Measurements from ENCODE around the gene DUSP14. TPM values are rescaled to one million over a fixed set of nuclear protein-coding genes. Genes with fewer than 3 reads are reported as not detected.

Gene DUSP14
- total RNA-seq, 8 experiments from 2014 or later = 7.6 to 42.6 (median 22.3) TPM

DNA sequence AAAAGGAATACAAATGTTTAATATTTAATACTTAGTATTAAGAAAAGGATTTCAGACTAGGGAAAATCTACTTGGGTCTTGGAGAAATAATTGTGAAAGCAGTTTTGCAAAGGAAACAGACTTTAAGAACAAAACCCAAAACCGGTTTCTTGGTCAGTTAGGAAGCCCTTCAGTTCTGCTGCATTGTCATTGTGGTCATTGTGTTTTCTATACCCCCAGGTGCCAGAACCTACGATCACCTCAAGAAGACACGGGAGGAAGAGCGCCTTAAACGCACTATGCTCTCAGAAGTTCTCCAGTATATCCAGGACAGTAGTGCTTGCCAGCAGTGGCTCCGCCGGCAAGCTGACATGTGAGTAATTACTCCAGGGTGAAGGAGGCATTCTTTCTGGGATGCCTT is 19.5 kb upstream of the DUSP14 start:
- no peak for ATAC-seq (replicated peaks in 6 of 8)
- in situ Hi-C loops (cut with MboI; ENCODE audit: low pct_unique_long_range_greater_than_20kb in 2 of 9, low sequenced_read_pairs in 9 of 9, unreplicated experiment in 9 of 9) = no loop called here
- 77 to 100% (median 95%) methylated on average over 4 to 7 of the region's 7 CpGs; no CpG with 5 or more reads in 3 of the 10 experiments for WGBS, 10 experiments

DNA sequence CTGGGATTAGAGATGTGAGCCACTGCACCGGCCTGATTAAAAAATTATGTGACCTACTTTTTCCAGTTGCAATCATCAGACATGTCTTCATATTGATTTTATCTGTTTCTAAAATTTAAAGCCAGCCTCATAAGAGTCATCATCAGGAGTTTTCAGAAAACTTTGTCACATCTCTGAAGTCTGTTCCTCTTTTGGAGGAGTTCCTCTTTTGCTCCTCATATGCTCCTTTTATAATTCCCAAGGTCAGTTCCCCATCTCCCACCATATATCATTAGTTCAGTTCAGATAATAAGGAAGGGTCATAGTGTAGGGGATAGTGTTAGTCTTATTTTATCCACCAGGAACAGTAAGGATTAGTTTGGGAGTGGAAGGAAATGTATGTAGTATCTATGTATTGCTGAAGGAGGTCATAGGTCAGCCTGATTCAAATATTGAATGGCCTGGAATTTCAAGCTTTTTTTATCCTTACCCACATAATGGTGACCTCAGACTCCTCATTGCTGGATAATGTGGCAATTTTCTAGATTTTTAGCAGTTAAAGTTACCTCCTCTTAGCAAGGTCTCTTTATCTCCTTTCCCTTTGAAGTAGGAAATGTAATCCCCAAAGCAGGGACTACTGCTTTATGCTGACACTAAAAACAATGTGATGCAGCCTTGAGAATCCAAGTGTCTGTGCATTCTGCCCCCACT is 13.8 kb upstream of the DUSP14 start:
- no peak for ATAC-seq (replicated peaks in 6 of 8)
- no peak overlapping the region for H3K27ac ChIP-seq
- H3K4me3 ChIP-seq = no peak overlapping the region
- in situ Hi-C loops (cut with MboI; ENCODE audit: low pct_unique_long_range_greater_than_20kb in 2 of 9, low sequenced_read_pairs in 9 of 9, unreplicated experiment in 9 of 9) = no loop called here
- 50 to 100% (median 82%) methylated on average over 1 of the region's 1 CpG; no CpG with 5 or more reads in 4 of the 10 experiments for WGBS, 10 experiments
- peaks cover 3 to 7% of the 10 kb centered on the region in 2 donors for H3K4me1 ChIP-seq (replicated peaks in 1 of 2)

More for the DNA sequence above, 19.5 kb upstream of the DUSP14 start:
- no peak overlapping the region for H3K4me3 ChIP-seq
- H3K4me1 ChIP-seq (replicated peaks in 1 of 2) = no peaks in the 10 kb centered on the region
- no peak overlapping the region for H3K27ac ChIP-seq

DNA sequence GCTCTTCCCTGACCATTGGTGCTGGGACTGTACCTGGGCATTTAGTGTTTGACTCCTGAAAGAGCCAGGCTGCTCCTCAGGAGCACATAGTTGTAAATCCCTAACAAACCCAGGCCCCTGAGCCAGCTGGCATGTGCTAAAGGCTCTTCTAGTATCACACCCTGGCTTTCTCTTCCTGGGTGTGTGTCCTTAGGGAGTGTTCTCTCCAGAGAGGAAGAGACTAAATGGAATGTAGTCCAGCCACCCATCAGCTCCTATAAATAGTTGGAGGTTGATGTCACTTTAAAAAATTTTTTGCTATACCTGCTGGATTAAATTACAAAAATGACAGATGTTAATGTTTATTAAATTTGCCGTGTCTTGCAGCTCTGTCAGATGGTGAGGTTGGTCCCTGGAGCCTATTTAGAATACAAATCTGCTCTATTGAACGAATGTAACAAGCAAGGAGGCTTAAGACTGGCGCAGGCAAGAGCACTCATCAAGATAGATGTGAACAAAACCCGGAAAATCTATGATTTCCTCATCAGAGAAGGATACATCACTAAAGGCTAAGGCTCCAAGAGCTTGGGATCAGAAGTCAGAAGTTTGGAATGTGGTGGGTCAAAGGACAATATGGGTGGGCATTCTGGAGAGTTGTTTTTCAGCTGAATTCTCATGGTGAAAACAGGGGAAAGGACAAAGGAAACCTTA is 13.1 kb upstream of the DUSP14 start:
- no peak overlapping the region for H3K4me3 ChIP-seq
- peaks cover 3 to 11% of the 10 kb centered on the region in 2 donors for H3K4me1 ChIP-seq (replicated peaks in 1 of 2)
- in situ Hi-C loops (cut with MboI; ENCODE audit: low pct_unique_long_range_greater_than_20kb in 2 of 9, low sequenced_read_pairs in 9 of 9, unreplicated experiment in 9 of 9) = no loop called here
- WGBS, 10 experiments = 12 to 80% (median 65%) methylated on average over 1 to 4 of the region's 4 CpGs; no CpG with 5 or more reads in 1 of the 10 experiments
- peak in 6 of 8 experiments; percentile 24 to 93 (median 75) for ATAC-seq (replicated peaks in 6 of 8)
- H3K27ac ChIP-seq = no peak overlapping the region

DNA sequence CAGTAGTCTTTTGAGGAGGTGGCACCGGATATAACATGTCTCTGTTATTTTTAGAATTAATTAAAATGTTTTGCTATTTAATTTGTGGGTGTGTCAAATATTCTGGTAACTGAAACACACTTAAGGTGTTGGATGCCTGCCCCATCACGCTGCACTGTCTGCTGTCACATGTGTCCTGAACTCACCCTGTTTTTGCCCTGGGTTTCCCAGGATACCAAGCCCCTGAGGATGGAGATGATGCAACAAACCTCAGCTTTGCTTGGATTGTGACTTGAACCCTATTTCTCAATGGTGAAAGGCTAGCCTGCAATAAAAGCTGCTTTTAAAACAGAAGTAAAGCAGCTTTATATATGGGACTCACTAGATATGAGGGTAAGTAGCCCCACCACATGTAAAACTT is 11.5 kb upstream of the DUSP14 start:
- WGBS, 10 experiments = 0 to 84% (median 23%) methylated on average over 1 to 2 of the region's 2 CpGs; no CpG with 5 or more reads in 3 of the 10 experiments
- Histone ChIP-seq H3K4me3 (no peak overlapping the region), H3K4me1 (replicated peaks in 1 of 2) (peaks cover 9 to 17% of the 10 kb centered on the region in 2 donors), H3K27ac (peak overlapping the region in 1 of 2 donors; percentile 60)
- peak in 7 of 8 experiments; percentile 60 to 87 (median 69) for ATAC-seq (replicated peaks in 6 of 8)
- in situ Hi-C loops (cut with MboI; ENCODE audit: low pct_unique_long_range_greater_than_20kb in 2 of 9, low sequenced_read_pairs in 9 of 9, unreplicated experiment in 9 of 9) = no loop called here

DNA sequence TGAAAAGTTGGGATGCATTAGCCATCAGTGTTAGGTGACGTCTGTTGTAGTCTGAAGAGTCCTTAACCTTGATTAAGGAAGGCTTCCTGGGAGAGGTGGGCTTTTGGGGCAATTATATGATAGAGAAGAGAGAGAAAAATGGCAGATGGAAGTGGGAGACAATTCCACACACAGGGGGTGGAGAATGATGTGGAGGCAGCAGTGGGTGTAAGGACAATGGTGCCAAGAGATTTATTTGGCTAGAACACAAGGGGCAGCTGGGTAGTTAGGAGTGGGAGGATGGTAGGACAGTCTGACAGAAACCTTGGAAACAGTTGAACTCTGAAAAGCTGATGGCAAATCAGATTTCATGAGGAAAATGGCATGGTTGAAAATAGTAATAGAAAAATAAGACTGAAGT is 10.7 kb upstream of the DUSP14 start:
- WGBS, 10 experiments = 100% methylated on average over 1 of the region's 1 CpG; no CpG with 5 or more reads in 6 of the 10 experiments
- in situ Hi-C loops (cut with MboI; ENCODE audit: low pct_unique_long_range_greater_than_20kb in 2 of 9, low sequenced_read_pairs in 9 of 9, unreplicated experiment in 9 of 9) = no loop called here
- Histone ChIP-seq H3K27ac (no peak overlapping the region), H3K4me1 (replicated peaks in 1 of 2) (peaks cover 16 to 24% of the 10 kb centered on the region in 2 donors), H3K4me3 (no peak overlapping the region)
- ATAC-seq (replicated peaks in 6 of 8) = no peak

DNA sequence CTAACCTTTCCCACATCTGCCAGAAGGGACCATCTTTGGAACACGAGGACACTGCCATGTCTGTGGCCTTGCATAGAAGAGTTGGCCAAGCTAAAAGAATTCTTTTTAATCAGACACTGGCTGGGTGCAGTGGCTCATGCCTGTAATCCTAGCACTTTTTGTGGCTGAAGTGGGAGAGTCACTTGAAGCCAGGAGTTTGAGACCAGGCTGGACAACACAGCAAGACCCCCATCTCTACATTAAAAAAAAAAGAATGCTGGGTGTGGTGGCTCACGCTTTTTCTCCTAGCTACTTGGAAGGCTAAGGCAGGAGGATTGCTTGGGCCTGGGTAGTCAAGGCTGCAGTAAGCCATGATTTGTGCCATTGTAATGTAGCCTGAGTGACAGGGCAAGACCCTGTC is 9.3 kb upstream of the DUSP14 start:
- no peak for ATAC-seq (replicated peaks in 6 of 8)
- WGBS, 10 experiments = 20 to 100% (median 86%) methylated on average over 1 to 2 of the region's 2 CpGs; no CpG with 5 or more reads in 4 of the 10 experiments
- Histone ChIP-seq H3K4me1 (replicated peaks in 1 of 2) (peaks cover 16 to 24% of the 10 kb centered on the region in 2 donors), H3K4me3 (no peak overlapping the region), H3K27ac (no peak overlapping the region)
- in situ Hi-C loops (cut with MboI; ENCODE audit: low pct_unique_long_range_greater_than_20kb in 2 of 9, low sequenced_read_pairs in 9 of 9, unreplicated experiment in 9 of 9) = no loop called here

DNA sequence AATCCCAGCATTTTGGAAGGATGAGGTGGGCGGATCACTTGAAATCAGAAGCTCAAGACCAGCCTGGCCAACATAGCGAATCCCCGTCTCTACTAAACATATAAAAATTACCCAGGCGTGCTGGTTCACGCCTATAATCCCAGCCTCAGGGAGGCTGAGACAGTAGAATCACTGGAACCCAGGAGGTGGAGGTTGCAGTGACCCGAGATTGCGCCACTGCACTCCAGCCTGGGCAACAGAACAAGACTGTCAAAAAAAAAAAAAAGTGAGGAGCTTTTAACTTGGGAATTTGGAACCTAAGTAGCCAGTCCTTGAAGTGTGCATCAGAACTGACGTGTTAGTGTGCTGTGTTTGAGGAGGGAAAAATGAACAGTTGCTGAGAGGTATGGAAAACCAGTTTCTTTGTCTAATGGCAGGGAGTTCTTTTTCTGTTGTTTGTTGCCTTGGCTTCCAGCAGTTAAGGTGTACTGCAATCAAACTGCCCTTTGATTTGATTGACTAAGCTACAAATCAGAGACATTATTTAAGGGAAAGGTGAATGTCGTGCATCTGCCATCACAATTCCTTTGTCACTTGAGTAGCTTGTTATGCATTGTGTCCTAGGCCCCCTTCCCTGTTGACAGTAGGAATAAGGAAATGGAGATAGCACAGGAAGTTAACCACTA is 8.6 kb upstream of the DUSP14 start:
- no peak for ATAC-seq (replicated peaks in 6 of 8)
- in situ Hi-C loops (cut with MboI; ENCODE audit: low pct_unique_long_range_greater_than_20kb in 2 of 9, low sequenced_read_pairs in 9 of 9, unreplicated experiment in 9 of 9) = no loop called here
- no peak overlapping the region for H3K4me3 ChIP-seq
- H3K27ac ChIP-seq = no peak overlapping the region
- peaks cover 16 to 24% of the 10 kb centered on the region in 2 donors for H3K4me1 ChIP-seq (replicated peaks in 1 of 2)
- WGBS, 10 experiments = 83 to 97% (median 95%) methylated on average over 1 to 8 of the region's 9 CpGs; no CpG with 5 or more reads in 2 of the 10 experiments

DNA sequence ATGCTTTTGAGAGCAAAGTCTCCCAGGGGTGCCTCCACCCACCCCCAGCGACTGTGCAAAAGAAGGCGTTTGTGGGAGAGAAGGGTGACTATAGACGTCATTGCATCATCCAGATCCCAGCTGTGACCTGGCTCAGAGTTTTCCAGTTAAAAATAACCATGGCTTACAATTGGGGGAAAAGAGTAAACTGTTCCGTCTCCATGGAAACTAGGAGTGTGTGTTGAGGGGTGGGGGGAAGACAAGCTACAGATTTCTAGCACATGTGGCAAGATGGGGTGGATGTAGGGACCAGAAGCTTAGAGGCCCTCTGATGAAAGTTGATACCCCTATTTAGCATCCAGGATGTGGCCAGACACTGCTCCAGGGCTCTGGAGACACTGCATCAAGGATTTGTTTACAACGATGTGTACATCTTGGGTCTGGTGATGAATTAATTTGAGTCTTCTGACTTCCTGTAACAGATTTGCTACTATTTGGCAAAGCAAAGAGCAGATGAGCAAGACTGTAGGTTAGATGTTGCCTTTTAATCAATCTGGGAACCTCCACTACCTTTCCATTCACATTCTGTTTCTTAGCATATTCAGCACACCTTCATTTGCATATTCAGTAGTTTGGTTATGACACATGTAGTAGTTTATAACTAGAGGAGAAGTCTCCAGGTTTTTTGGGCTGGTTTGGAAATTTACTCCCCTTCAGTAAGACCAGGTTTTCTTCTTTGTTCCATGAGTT is 6.2 kb upstream of the DUSP14 start:
- WGBS, 10 experiments = 0 to 60% (median 22%) methylated on average over 1 to 5 of the region's 5 CpGs; no CpG with 5 or more reads in 1 of the 10 experiments
- in situ Hi-C loops (cut with MboI; ENCODE audit: low pct_unique_long_range_greater_than_20kb in 2 of 9, low sequenced_read_pairs in 9 of 9, unreplicated experiment in 9 of 9) = no loop called here
- peak overlapping the region; percentile 60 to 66 for H3K27ac ChIP-seq
- no peak overlapping the region for H3K4me3 ChIP-seq
- peak; percentile 68 to 89 (median 84) for ATAC-seq (replicated peaks in 6 of 8)
- H3K4me1 ChIP-seq (replicated peaks in 1 of 2) = peaks cover 19 to 24% of the 10 kb centered on the region in 2 donors

DNA sequence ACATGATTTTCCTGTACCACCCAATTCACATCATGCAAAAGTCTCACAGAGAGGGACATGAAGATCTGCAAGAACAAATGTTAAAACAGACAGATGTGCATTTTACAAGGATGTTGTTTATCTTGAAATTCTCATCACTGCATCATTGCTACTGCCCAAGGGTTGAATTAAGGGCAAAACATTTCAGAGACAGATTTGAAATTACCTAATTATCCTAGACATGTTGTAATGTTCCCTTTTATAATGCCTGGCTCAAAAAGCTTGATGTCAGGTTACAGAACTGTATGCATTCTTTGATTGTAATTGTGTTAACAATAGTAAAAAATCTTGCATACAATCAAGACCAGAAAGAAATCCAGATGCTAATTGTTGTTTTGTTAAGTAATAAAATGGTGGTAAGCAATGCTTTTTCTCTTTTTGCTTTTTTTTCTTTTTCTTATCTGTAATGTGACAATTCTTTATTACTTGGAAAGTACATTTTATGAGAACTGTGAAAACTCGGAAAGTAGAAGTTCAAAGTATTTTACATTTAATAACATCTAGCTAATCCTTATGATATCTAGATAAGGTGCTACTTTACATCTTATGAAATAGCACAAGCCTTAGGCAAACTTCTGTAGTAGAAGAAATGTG is 3.6 kb upstream of the DUSP14 start:
- no peak for ATAC-seq (replicated peaks in 6 of 8)
- WGBS, 10 experiments = 57 to 91% (median 80%) methylated on average over 1 of the region's 1 CpG; no CpG with 5 or more reads in 1 of the 10 experiments
- no peak overlapping the region for H3K27ac ChIP-seq
- in situ Hi-C loops (cut with MboI; ENCODE audit: low pct_unique_long_range_greater_than_20kb in 2 of 9, low sequenced_read_pairs in 9 of 9, unreplicated experiment in 9 of 9) = no loop called here
- no peak overlapping the region for H3K4me3 ChIP-seq
- peaks cover 21 to 24% of the 10 kb centered on the region in 2 donors for H3K4me1 ChIP-seq (replicated peaks in 1 of 2)

DNA sequence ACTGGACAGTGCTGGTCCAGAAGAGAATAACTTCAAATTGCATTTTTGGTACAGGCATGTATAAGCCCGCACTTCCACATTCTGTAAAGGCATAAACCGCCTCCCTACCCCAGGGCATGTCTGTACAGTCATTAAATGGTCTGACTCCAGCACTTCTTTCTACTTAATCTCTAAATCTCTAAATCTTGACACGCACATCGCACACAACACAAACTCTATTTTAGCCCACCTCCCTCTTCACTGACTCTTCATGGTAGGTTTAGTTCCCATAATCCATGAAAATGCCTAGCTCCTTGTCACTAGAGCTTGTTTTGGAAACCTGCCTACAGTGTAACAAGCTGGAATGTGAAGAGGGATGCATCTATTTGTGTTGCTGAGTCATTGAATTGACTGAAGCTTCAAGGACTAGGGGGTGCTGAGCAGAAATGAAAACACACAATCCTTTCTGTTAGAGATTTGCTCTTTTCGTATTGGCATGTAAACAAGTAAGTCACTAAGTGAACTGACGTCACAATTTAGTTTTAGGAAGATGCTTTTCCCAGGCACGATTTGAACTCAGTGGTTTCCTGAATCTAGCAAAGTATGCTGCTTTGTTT is 1.6 kb upstream of the DUSP14 start:
- peak in 4 of 8 experiments; percentile 7 to 34 (median 13) for ATAC-seq (replicated peaks in 6 of 8)
- H3K4me3 ChIP-seq = peak overlapping the region in 4 of 5 donors; percentile 64 to 93 (median 84)
- no peak overlapping the region for H3K27ac ChIP-seq
- H3K4me1 ChIP-seq (replicated peaks in 1 of 2) = peaks cover 17 to 31% of the 10 kb centered on the region in 2 donors
- in situ Hi-C loops (cut with MboI; ENCODE audit: low pct_unique_long_range_greater_than_20kb in 2 of 9, low sequenced_read_pairs in 9 of 9, unreplicated experiment in 9 of 9) = no loop called here
- WGBS, 10 experiments = 0 to 100% (median 58%) methylated on average over 1 to 7 of the region's 7 CpGs; no CpG with 5 or more reads in 1 of the 10 experiments

DNA sequence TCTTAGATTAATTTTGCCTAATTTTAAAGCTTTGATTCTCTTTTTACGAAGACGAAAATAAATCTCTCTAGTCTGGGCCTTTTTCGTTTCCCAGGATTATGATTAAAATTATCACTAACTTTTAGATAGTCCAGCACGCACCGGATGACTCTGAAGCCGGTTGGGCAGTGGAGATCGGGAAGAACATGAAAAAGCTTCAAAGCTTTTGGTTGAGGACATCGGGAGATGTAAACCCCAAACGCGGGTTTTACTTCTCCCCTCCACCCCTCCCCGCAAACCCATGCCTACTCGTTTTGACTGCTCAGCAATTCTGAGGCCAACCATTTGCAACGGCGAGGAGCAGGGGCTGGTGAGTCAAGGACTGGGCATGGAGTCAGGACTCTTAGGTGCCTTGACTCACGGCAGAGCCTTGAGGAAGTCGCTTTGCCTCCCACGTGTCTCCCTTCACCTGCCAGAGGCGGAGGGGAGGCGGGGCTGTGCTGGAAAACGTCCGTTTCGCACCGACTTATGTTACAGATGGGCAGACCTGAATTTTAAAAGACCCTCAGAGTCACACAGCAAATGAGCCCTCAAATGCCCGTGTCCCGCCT is 989 bp upstream of the DUSP14 start:
- peak overlapping the region in 1 of 2 donors; percentile 69 for H3K27ac ChIP-seq
- peak overlapping the region; percentile 64 to 93 (median 84) for H3K4me3 ChIP-seq
- H3K4me1 ChIP-seq (replicated peaks in 1 of 2) = peaks cover 11 to 25% of the 10 kb centered on the region in 2 donors
- in situ Hi-C loops (cut with MboI; ENCODE audit: low pct_unique_long_range_greater_than_20kb in 2 of 9, low sequenced_read_pairs in 9 of 9, unreplicated experiment in 9 of 9) = no loop called here
- WGBS, 10 experiments = 0 to 28% (median 2%) methylated on average over 3 to 14 of the region's 25 CpGs; no CpG with 5 or more reads in 1 of the 10 experiments
- peak in 6 of 8 experiments; percentile 1 to 6 (median 4) for ATAC-seq (replicated peaks in 6 of 8)

Data from motor neuron (in vitro differentiated cells).